HCT116 (cell line): ENCODE results near the gene LGALS12. TPM values are rescaled to one million over a fixed set of nuclear protein-coding genes. Genes with fewer than 3 reads are reported as not detected.

Experiments used
- ATAC-seq: fragments of 200-7000 bp; cut with Tn5 transposase; 2 replicates; pipeline ENCODE4 v1.9.1; 2020; ENCODE audit warnings: mild to moderate bottlenecking, moderate library complexity
- BruUV-seq: library from RNA; stranded (reverse); fragments of 400-500 nt; replicated peaks from 2 replicates; lab custom pipeline; 2021; lab: Mats Ljungman, UMichigan
- CTCF ChIA-PET: fragments of 300-600 bp; sonication (Branson Sonifier 250); formaldehyde crosslinking; loops from one replicate; lab custom pipeline; 2021; ENCODE audit warnings: antibody characterized with exemption; lab: Charles Lee
- POLR2A ChIA-PET: fragments of 300-600, 350-600 bp; sonication (Branson Sonifier 250); formaldehyde crosslinking; loops from one replicate; lab custom pipeline; 2021; ENCODE audit warnings: antibody characterized with exemption; lab: Charles Lee
- RAD21 ChIA-PET, 2 experiments: fragments of 300-600 bp; sonication (Branson Sonifier 250); formaldehyde crosslinking; loops; one replicate each; lab custom pipeline; 2023; ENCODE audit warnings: low total read pairs in 2 of 2; ENCODE audit not compliant: uncharacterized antibody in 2 of 2, unreplicated experiment in 2 of 2, low non-redundant PET in 1 of 2; lab: Charles Lee
- DNase-seq: peaks from one replicate; pipeline ENCODE4 v3.0.0-alpha.2; 2010; ENCODE audit warnings: low read depth, low spot score
- H2AFZ ChIP-seq: fragments of 200-600 bp; shearing (Covaris generic), sonication (generic); 2 replicates; pipeline ENCODE4 v1.6.1; 2017; ENCODE audit warnings: low read depth, mixed run types, mixed read lengths, antibody characterized with exemption, low read length; ENCODE audit not compliant: poor library complexity, severe bottlenecking
- H3K27ac ChIP-seq: 2 replicates; pipeline ENCODE4 v1.5.1; 2012; ENCODE audit warnings: low read depth, low read length
- H3K27me3 ChIP-seq: fragments of 200-600 bp; sonication (generic); 2 replicates; pipeline ENCODE4 v1.6.1; 2016; ENCODE audit warnings: mixed run types, low read length, mixed read lengths; ENCODE audit not compliant: insufficient read depth
- H3K36me3 ChIP-seq, 2 experiments: fragments of 200-500 bp in 1 of 2; fragments of 200-600 bp in 1 of 2; sonication (Bioruptor generic) in 1 of 2; sonication (generic) in 1 of 2; 2 replicates each; pipeline versions ENCODE4 v1.5.1 to v1.6.1; 2014 to 2016; ENCODE audit warnings: low read length in 2 of 2, inconsistent platforms in 1 of 2, mixed read lengths in 1 of 2, mixed run types in 1 of 2; ENCODE audit not compliant: insufficient read depth in 2 of 2, control insufficient read depth in 1 of 2
- H3K4me1 ChIP-seq, 2 experiments: fragments of 200-600 bp in 1 of 2; sonication (generic) in 1 of 2; 2 replicates each; pipeline versions ENCODE4 v1.5.1 to v1.6.1; 2012 to 2017; ENCODE audit warnings: low read length in 2 of 2, inconsistent platforms in 1 of 2, mild to moderate bottlenecking in 1 of 2, mixed read lengths in 1 of 2, mixed run types in 1 of 2, moderate library complexity in 1 of 2; ENCODE audit not compliant: insufficient read depth in 2 of 2, control insufficient read depth in 1 of 2
- H3K4me2 ChIP-seq: fragments of 200-600 bp; sonication (generic); 2 replicates; pipeline ENCODE4 v1.6.1; 2017; ENCODE audit warnings: mixed run types, low read length, mixed read lengths
- H3K4me3 ChIP-seq, 2 experiments: fragments of 200-600 bp in 1 of 2; sonication (generic) in 1 of 2; replicated peaks in 1 of 2; 2 replicates each; pipeline ENCODE4 v1.5.1; 2011 to 2016; ENCODE audit warnings: low read length in 2 of 2, control low read depth in 1 of 2, low read depth in 1 of 2, mild to moderate bottlenecking in 1 of 2, mixed read lengths in 1 of 2, mixed run types in 1 of 2
- H3K79me2 ChIP-seq: fragments of 200-600 bp; sonication (generic); 2 replicates; pipeline ENCODE4 v1.6.1; 2017; ENCODE audit warnings: mild to moderate bottlenecking, mixed run types, low read length, moderate library complexity, mixed read lengths; ENCODE audit not compliant: insufficient read depth
- H3K9ac ChIP-seq: fragments of 200-600 bp; sonication (generic); 2 replicates; pipeline ENCODE4 v1.6.1; 2016; ENCODE audit warnings: low read length, mixed read lengths
- H3K9me2 ChIP-seq: fragments of 200-600 bp; sonication (generic), shearing (Covaris generic); 2 replicates; pipeline ENCODE4 v1.6.1; 2017; ENCODE audit warnings: mixed run types, mild to moderate bottlenecking, moderate library complexity; ENCODE audit not compliant: insufficient read depth
- H3K9me3 ChIP-seq, 2 experiments: fragments of 200-500 bp in 1 of 2; fragments of 200-600 bp in 1 of 2; sonication (Bioruptor generic) in 1 of 2; sonication (generic) in 1 of 2; 2 replicates each; pipeline ENCODE4 v1.6.1; 2014 to 2017; ENCODE audit warnings: low read length in 2 of 2, mixed read lengths in 2 of 2, inconsistent platforms in 1 of 2, low read depth in 1 of 2, mild to moderate bottlenecking in 1 of 2, mixed run types in 1 of 2, moderate library complexity in 1 of 2; ENCODE audit not compliant: control insufficient read depth in 1 of 2, insufficient read depth in 1 of 2
- H4K20me1 ChIP-seq: fragments of 200-600 bp; sonication (generic), shearing (Covaris generic); 2 replicates; pipeline ENCODE4 v1.6.1; 2017; ENCODE audit warnings: mixed run types, mild to moderate bottlenecking, moderate library complexity; ENCODE audit not compliant: insufficient read depth
- POLR2AphosphoS5 ChIP-seq: IDR thresholded peaks from 2 replicates; pipeline ENCODE4 v1.6.1; 2011; ENCODE audit warnings: mild to moderate bottlenecking, low read depth, low read length, moderate library complexity
- intact Hi-C: fragments of 100-400 bp; cut with micrococcal nuclease; formaldehyde crosslinking; loops from 2 replicates; pipeline ENCODE4 v1.10.0; 2022
- total RNA-seq: library from RNA; stranded (reverse); gene quantifications from one replicate; pipeline ENCODE4 v1.2.1, GENCODE V29; 2021; ENCODE audit not compliant: unreplicated experiment
- TF ChIP-seq, protein P1 (sequence below): IDR thresholded peaks from 2 replicates; pipeline ENCODE4 v1.6.1; 2011; ENCODE audit warnings: mild to moderate bottlenecking, low read length, moderate library complexity; ENCODE audit not compliant: insufficient replicate concordance; ENCODE audit errors: extremely low read depth
- TF ChIP-seq, protein P2 (sequence below): IDR thresholded peaks from 2 replicates; pipeline ENCODE4 v1.6.1; 2012; ENCODE audit warnings: low read depth

The LGALS12 gene
- total RNA-seq, 1 experiment from 2014 or later: not detected

DNA sequence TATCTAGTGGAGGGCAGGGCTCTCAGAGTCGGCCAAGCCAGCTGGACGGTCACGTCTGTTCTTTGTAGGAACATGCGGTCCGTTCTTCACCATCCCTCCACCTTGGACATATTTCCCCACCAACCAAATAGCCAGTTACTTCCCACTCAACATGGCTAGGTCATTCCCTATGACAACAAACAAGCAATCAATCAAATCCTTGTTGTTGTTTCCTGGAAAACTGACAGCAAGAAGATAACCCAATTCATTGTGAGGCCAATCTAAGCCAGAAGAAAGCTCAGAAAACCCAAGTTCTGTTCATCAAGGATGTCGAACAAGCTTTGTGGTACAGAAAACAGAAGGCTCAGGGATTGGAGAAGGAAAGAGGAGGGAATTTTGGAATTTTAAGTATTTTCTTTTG lies 25.8 kb upstream of the LGALS12 start:
- RAD21 ChIA-PET: interaction anchor here (1.6 kb wide), 2 partner anchors 156 kb away, joined by 5 to 7 read pairs; no protein-coding TSS in a partner anchor

More for the DNA sequence above, 25.8 kb upstream of the LGALS12 start:
- no peak overlapping the region for H3K27ac ChIP-seq
- no peaks in the 10 kb centered on the region for H3K36me3 ChIP-seq
- ChIA-PET POLR2A (no interaction called here), CTCF (interaction anchor here (0.8 to 3.4 kb wide), 8 partner anchors 10 to 668 kb away, joined by 3 to 40 read pairs (median 6); partner anchors contain the start of gene PLAAT5)
- peaks cover 0 to 6% of the 10 kb centered on the region in 2 experiments; a peak in 2 of 4 replicates for H3K4me1 ChIP-seq
- no peak overlapping the region for H3K4me3 ChIP-seq
- no peak overlapping the region for H3K9ac ChIP-seq
- no peaks in the 10 kb centered on the region for H3K79me2 ChIP-seq
- H3K4me2 ChIP-seq: no peak overlapping the region
- H2AFZ ChIP-seq: no peak overlapping the region
- no peak for ATAC-seq
- DNase-seq: no peak
- H3K9me2 ChIP-seq: no peaks in the 10 kb centered on the region
- TF ChIP-seq POLR2AphosphoS5: no peak
- TF ChIP-seq, protein P1, sequence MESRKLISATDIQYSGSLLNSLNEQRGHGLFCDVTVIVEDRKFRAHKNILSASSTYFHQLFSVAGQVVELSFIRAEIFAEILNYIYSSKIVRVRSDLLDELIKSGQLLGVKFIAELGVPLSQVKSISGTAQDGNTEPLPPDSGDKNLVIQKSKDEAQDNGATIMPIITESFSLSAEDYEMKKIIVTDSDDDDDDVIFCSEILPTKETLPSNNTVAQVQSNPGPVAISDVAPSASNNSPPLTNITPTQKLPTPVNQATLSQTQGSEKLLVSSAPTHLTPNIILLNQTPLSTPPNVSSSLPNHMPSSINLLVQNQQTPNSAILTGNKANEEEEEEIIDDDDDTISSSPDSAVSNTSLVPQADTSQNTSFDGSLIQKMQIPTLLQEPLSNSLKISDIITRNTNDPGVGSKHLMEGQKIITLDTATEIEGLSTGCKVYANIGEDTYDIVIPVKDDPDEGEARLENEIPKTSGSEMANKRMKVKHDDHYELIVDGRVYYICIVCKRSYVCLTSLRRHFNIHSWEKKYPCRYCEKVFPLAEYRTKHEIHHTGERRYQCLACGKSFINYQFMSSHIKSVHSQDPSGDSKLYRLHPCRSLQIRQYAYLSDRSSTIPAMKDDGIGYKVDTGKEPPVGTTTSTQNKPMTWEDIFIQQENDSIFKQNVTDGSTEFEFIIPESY: no peak
- TF ChIP-seq, protein P2, sequence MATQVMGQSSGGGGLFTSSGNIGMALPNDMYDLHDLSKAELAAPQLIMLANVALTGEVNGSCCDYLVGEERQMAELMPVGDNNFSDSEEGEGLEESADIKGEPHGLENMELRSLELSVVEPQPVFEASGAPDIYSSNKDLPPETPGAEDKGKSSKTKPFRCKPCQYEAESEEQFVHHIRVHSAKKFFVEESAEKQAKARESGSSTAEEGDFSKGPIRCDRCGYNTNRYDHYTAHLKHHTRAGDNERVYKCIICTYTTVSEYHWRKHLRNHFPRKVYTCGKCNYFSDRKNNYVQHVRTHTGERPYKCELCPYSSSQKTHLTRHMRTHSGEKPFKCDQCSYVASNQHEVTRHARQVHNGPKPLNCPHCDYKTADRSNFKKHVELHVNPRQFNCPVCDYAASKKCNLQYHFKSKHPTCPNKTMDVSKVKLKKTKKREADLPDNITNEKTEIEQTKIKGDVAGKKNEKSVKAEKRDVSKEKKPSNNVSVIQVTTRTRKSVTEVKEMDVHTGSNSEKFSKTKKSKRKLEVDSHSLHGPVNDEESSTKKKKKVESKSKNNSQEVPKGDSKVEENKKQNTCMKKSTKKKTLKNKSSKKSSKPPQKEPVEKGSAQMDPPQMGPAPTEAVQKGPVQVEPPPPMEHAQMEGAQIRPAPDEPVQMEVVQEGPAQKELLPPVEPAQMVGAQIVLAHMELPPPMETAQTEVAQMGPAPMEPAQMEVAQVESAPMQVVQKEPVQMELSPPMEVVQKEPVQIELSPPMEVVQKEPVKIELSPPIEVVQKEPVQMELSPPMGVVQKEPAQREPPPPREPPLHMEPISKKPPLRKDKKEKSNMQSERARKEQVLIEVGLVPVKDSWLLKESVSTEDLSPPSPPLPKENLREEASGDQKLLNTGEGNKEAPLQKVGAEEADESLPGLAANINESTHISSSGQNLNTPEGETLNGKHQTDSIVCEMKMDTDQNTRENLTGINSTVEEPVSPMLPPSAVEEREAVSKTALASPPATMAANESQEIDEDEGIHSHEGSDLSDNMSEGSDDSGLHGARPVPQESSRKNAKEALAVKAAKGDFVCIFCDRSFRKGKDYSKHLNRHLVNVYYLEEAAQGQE: no peak
- H4K20me1 ChIP-seq: no peaks in the 10 kb centered on the region
- no peaks in the 10 kb centered on the region for H3K27me3 ChIP-seq
- no TSS peak for BruUV-seq
- H3K9me3 ChIP-seq: peaks cover 0 to 7% of the 10 kb centered on the region in 2 experiments; a peak in 1 of 4 replicates
- intact Hi-C loops: no loop called here
